GM12872 (cell line): Measurements from ENCODE around the gene HHATL.

Experiments used
- TF ChIP-seq, protein P1 (sequence below): IDR thresholded peaks from 3 replicates; pipeline ENCODE4 v1.5.1; 2011; ENCODE audit warnings: low read depth, mild to moderate bottlenecking, low read length, moderate library complexity; ENCODE audit not compliant: insufficient read depth

HHATL gene

GRCh38 chr3:42692667-42693529 is 9.7 kb downstream of the HHATL start:
- TF ChIP-seq, protein P1, sequence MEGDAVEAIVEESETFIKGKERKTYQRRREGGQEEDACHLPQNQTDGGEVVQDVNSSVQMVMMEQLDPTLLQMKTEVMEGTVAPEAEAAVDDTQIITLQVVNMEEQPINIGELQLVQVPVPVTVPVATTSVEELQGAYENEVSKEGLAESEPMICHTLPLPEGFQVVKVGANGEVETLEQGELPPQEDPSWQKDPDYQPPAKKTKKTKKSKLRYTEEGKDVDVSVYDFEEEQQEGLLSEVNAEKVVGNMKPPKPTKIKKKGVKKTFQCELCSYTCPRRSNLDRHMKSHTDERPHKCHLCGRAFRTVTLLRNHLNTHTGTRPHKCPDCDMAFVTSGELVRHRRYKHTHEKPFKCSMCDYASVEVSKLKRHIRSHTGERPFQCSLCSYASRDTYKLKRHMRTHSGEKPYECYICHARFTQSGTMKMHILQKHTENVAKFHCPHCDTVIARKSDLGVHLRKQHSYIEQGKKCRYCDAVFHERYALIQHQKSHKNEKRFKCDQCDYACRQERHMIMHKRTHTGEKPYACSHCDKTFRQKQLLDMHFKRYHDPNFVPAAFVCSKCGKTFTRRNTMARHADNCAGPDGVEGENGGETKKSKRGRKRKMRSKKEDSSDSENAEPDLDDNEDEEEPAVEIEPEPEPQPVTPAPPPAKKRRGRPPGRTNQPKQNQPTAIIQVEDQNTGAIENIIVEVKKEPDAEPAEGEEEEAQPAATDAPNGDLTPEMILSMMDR = no peak

DNA sequence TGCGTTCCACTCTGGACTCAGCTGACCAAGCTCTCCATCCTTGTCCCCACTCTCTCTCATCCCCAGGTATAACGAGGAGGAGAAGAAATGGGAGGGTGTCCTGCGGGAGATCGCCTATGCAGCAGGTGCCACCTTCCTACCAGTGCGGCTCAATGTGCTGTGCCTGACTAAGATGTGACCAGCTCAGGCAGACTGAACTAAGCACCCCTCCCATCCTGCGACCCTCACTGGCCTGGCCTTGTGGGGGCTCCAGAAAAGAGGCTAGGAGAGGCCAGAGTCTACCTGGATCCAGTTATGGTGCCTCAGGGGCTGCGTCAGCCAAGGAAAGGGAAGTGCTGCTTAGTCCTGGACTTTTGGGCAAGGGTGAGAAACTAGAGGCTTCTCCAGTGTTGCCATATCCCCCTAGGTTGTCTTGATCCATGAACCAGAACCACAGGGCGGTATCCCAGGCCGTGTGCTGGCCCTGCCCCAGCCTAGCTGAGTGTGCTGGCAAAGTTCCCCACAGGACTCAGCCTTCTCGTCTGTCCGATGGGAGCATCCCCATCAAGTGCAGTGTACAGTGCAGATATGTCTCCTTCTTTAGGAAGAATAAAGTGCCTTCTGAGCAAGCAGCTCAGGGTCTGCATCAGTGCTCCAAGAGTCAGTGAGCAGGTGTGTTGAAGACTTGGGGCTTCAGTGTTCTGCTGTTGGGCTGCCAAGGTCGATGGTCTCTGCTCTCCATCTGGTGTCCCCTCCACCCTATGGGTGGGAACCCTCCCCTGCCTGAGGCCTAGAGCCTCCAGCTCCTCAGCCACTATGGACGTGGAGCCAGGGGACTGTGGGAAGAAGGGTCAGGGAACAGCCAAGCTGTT is 10.6 kb downstream of the HHATL start:
- TF ChIP-seq, protein P1 = no peak

- TF ChIP-seq, protein P1 = no peak
These were observed 11.6 kb downstream of the HHATL start for GRCh38 chr3:42690766-42691680.

DNA sequence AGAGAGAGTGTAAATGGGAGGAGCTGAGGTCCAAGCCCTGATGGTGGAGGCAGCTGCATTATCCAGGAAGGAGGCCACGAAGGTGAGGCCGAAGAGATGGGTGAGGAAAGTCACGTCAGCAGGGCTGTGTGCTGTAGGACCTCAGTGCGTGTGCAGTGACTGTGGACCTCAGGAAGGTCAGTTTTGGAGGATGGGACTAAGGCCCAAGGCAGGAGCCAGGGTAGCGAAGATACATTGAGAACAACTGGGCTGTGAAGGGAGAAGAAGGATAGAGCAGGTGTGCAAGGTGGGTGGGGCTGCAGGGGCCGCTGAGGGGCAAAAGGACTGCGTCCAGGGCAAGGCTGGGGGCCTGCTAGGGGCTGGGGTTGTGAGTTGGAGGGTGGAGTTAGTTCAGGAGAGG is 12.4 kb downstream of the HHATL start:
- TF ChIP-seq, protein P1 = no peak

DNA sequence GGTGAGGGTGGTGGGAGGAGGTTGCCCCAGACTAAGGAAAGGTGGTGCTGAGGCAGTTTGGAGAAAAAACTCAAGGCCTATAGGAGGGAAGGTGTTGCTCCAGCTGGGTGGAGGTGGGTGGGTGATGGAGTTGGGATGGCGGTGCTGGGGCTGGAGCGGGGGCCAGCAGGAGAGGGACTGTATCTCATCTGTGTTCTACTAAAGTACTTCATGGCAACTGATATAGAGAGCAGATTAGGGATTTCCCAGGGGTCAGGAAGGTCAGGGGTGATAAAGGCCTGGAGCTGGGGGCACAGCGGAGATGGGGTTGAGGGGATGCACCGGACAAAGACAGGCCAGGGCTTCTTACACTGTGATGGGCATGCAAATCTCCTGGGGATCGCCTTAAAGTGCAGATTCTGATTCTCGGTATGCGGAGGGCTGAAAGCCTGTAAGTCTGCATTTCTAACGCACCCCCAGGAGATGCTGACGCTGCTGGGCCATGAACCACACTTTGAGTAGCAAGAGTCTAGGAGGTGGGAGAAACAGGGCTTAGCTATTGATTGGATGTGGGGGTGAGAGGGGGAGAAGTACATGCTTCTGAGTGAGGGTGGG is 13.1 kb downstream of the HHATL start:
- TF ChIP-seq, protein P1 = no peak

DNA sequence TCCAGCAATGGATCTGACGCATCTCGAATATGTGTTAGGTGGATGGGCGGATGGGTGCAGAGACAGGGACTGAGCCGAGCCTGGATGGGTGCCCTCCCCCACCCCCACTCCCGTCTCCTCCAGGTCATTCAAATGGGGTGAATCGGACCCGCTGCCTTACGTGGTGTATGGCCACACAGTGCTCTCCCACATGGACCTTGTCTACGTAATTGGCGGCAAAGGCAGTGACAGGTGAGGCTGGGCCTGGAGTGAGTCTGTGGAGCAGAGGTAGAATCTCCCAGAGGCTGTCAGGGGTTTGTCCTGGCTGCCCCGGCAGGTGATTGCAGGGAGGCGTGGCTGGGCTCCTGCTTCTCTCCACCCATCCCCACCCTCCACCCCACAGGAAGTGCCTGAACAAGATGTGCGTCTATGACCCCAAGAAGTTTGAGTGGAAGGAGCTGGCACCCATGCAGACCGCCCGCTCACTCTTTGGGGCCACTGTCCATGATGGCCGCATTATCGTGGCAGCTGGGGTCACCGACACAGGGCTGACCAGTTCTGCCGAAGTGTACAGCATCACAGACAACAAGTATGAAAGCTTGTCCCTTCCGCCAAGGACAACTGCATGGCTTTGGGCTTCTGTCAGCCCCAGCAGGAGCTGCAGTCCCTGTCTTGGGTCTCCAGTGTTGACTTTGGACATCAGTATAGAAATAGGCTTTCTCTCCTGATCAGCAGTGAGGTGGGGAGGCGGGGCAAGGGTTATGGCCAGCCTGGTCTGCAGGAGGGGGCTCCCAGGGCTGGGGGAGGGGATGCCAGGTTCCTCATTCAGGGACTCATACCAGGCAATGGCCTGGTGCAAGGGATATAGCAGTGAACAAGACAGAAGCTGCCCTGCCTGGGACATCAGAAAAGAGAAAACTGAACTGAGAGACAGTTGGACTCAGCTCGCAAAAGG is 13.8 kb downstream of the HHATL start:
- TF ChIP-seq, protein P1 = no peak
